ENCODE data around the gene CACNA1H. TPM values are rescaled to one million over a fixed set of nuclear protein-coding genes. Genes with fewer than 3 reads are reported as not detected.

CACNA1H gene
- total and polyA plus RNA-seq, 2 of the 8 experiments (the other 6 are each of a cell fraction or from before 2014, with no cell fraction given) = 14.0 to 28.7 TPM

DNA sequence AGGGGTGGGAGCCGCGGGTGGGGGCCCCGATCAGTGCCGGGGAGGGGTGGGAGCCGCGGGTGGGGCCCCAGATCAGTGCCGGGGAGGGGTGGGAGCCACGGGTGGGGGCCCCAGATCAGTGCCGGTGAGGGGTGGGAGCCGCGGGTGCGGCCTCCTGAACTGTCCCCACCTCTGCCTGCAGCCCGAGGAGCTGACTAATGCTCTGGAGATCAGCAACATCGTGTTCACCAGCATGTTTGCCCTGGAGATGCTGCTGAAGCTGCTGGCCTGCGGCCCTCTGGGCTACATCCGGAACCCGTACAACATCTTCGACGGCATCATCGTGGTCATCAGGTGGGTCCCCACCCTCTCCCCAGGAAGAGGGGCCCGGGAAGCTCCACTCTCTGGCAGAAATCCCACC is 52.0 kb downstream of the CACNA1H start:
- Histone ChIP-seq H2BK12ac (ENCODE audit: low read depth, low read length) (no peak overlapping the region), H4K8ac (ENCODE audit: extremely low read depth, insufficient read depth, low read length) (no peak overlapping the region), H2BK5ac (ENCODE audit: low read depth, low read length) (no peak overlapping the region), H3K4ac (replicated peaks; ENCODE audit: insufficient read length, low read depth, low read length) (no peak overlapping the region), H3K9me3 (ENCODE audit: insufficient read depth in 2 of 2, low read depth in 1 of 2, low read length in 1 of 2) (no peaks in the 10 kb centered on the region), H3K9ac (replicated peaks in 1 of 4; ENCODE audit: extremely low read depth in 1 of 4, low read depth in 3 of 4, low read length in 3 of 4) (no peak overlapping the region), H3K79me2 (ENCODE audit: control insufficient read depth in 1 of 2, insufficient read depth in 2 of 2, low read length in 2 of 2) (no peaks in the 10 kb centered on the region), H3K4me2 (ENCODE audit: insufficient read depth in 1 of 2, low read depth in 2 of 2, low read length in 2 of 2) (no peak overlapping the region), H2BK15ac (ENCODE audit: low read length) (no peak overlapping the region), H3K14ac (ENCODE audit: insufficient read length) (no peak overlapping the region), H3K79me1 (ENCODE audit: low read depth, low read length) (no peaks in the 10 kb centered on the region; the same call in 1 of the 2 replicates), H3K27ac (ENCODE audit: low read depth, low read length) (no peak overlapping the region), H3K27me3 (replicated peaks in 1 of 4; ENCODE audit: control insufficient read depth in 3 of 4, extremely low read depth in 1 of 4, insufficient read depth in 3 of 4, low read length in 3 of 4) (no peaks in the 10 kb centered on the region), H2BK120ac (replicated peaks; ENCODE audit: low read depth, low read length) (no peak overlapping the region), H2BK20ac (ENCODE audit: low read length) (no peak overlapping the region), H3K23ac (ENCODE audit: insufficient read length) (no peak overlapping the region), H3K56ac (replicated peaks; ENCODE audit: insufficient read length, low read depth, low read length) (no peak overlapping the region), H2AK5ac (ENCODE audit: low read depth, low read length) (no peak overlapping the region), H3K23me2 (ENCODE audit: low read depth, low read length) (no peaks in the 10 kb centered on the region), H3K18ac (ENCODE audit: extremely low read depth, low read length) (no peak overlapping the region), H3K36me3 (ENCODE audit: control insufficient read depth in 2 of 4, insufficient read depth in 4 of 4, low read length in 3 of 4) (peaks cover 0 to 35% (median 3%) of the 10 kb centered on the region in 4 experiments; a peak in 5 of 8 replicates), H4K20me1 (replicated peaks in 1 of 2; ENCODE audit: control insufficient read depth in 1 of 2, insufficient read depth in 2 of 2, low read length in 2 of 2) (peaks cover 2 to 17% of the 10 kb centered on the region in 2 experiments), H3K4me3 (ENCODE audit: extremely low read depth in 1 of 4, insufficient read depth in 2 of 4, low read depth in 3 of 4, low read length in 4 of 4) (no peak overlapping the region), H4K5ac (ENCODE audit: insufficient read length, low read depth, low read length) (no peak overlapping the region), H4K91ac (replicated peaks; ENCODE audit: insufficient read length, low read length) (no peak overlapping the region), H3K4me1 (replicated peaks in 1 of 4; ENCODE audit: control insufficient read depth in 3 of 4, insufficient read depth in 4 of 4, low read length in 3 of 4) (no peaks in the 10 kb centered on the region), H2AFZ (ENCODE audit: low read length) (no peak overlapping the region)
- no peak for FAIRE-seq
- ChIA-PET CTCF (ENCODE audit: partially characterized antibody) (interaction anchor here (0.9 to 1.8 kb wide), 4 partner anchors 9 to 102 kb away, joined by 4 to 10 read pairs (median 5); no protein-coding TSS in a partner anchor), POLR2A (ENCODE audit: partially characterized antibody) (no interaction called here)
- WGBS, 2 experiments (ENCODE audit: extremely low coverage in 1 of 2, insufficient coverage in 1 of 2, insufficient read length in 1 of 2, insufficient replicate concordance in 2 of 2, low coverage in 1 of 2, low lambda C conversion rate in 2 of 2, missing lambda C conversion rate in 1 of 2) = 100% methylated on average over 7 of the region's 21 CpGs; no CpG with 5 or more reads in 1 of the 2 experiments
- DNase-seq (ENCODE audit: low read depth in 1 of 2, low spot score in 2 of 2) = no peak
- TF ChIP-seq RFX5 (IDR thresholded peaks at IDR 0.05; ENCODE audit: borderline replicate concordance, low read depth, low read length) = no peak
